Measurements from ENCODE around the gene AGR3.

DNA sequence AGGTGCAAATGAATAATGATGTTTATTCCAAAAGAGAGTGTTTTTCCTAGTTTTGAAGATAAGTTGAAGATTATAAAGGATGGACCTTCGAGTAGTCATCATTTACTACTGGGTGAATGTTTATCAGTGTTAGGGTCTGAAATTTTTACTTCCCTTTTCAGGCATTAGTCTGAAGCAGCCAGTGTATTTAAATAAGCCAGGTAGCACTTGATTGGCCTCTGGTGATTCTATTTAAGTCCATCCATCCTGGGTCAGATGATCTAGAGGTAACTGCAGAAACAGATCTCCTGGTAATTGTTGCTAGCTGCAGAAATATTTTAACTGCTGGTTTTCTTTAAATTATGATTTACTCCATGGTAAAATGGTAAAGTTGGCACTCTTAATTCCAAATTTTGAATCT, 42.9 kb downstream of the AGR3 start:
- TF ChIP-seq CTCF (IDR thresholded peaks at IDR 0.05): no peak
- no peak for TF ChIP-seq ZFX (IDR thresholded peaks at IDR 0.05; ENCODE audit: borderline replicate concordance)

Data from 22Rv1 (cell line).